CD4-positive, CD25-positive, alpha-beta regulatory T cell (primary cell): ENCODE data around the gene ELOVL7. TPM values are rescaled to one million over a fixed set of nuclear protein-coding genes. Genes with fewer than 3 reads are reported as not detected.

Experiments used
- ATAC-seq, 2 donors: fragments of 150-1000 bp; cut with Tn5 transposase; one replicate each; pipeline ENCODE4 v1.10.0; 2021; ENCODE audit warnings: low read depth in 2 of 2, moderate number of reproducible peaks in 2 of 2, moderate library complexity in 1 of 2
- DNase-seq, 3 donors: peaks; one replicate each; pipeline versions ENCODE4 v3.0.0 to v3.0.0-alpha.2; 2012 to 2022; ENCODE audit warnings: mixed read lengths in 1 of 3
- H3K27ac ChIP-seq: one replicate; pipeline ENCODE4 v1.7.0; 2013; ENCODE audit warnings: mild to moderate bottlenecking, low read length; ENCODE audit not compliant: insufficient read depth, poor library complexity, severe bottlenecking
- H3K27me3 ChIP-seq: one replicate; pipeline ENCODE4 v1.7.0; 2013; ENCODE audit warnings: low read length; ENCODE audit not compliant: control insufficient read depth, insufficient read depth
- H3K36me3 ChIP-seq: one replicate; pipeline ENCODE4 v1.7.0; 2013; ENCODE audit warnings: mild to moderate bottlenecking, low read length, moderate library complexity; ENCODE audit not compliant: control insufficient read depth, insufficient read depth
- H3K4me1 ChIP-seq: 2 replicates; pipeline ENCODE4 v1.7.0; 2013; ENCODE audit warnings: mild to moderate bottlenecking, low read length; ENCODE audit not compliant: insufficient read depth, control insufficient read depth, poor library complexity, severe bottlenecking
- H3K4me3 ChIP-seq: one replicate; pipeline ENCODE4 v1.7.0; 2013; ENCODE audit warnings: low read depth, mild to moderate bottlenecking, low read length, moderate library complexity
- H3K9me3 ChIP-seq, 2 experiments: 1 replicate in 1 of 2; 2 replicates in 1 of 2; pipeline ENCODE4 v1.7.0; 2013; ENCODE audit warnings: low read length in 2 of 2, mild to moderate bottlenecking in 1 of 2, moderate library complexity in 1 of 2; ENCODE audit not compliant: control insufficient read depth in 2 of 2
- H3K27ac Mint-ChIP-seq, 3 donors: one replicate each; pipeline ENCODE4 v1.8.0; 2020 to 2022; ENCODE audit warnings: mild to moderate bottlenecking in 3 of 3, mixed read lengths in 3 of 3, moderate library complexity in 2 of 3
- H3K27me3 Mint-ChIP-seq: one replicate; pipeline ENCODE4 v1.8.0; 2022; ENCODE audit warnings: mild to moderate bottlenecking, mixed read lengths
- H3K36me3 Mint-ChIP-seq: one replicate; pipeline ENCODE4 v1.8.0; 2020; ENCODE audit warnings: mixed read lengths
- H3K4me1 Mint-ChIP-seq, 4 donors: one replicate each; pipeline ENCODE4 v1.8.0; 2020 to 2022; ENCODE audit warnings: mixed read lengths in 4 of 4, mild to moderate bottlenecking in 1 of 4
- H3K4me3 Mint-ChIP-seq, 4 donors: one replicate each; pipeline ENCODE4 v1.8.0; 2020 to 2022; ENCODE audit warnings: mild to moderate bottlenecking in 4 of 4, mixed read lengths in 4 of 4, moderate library complexity in 3 of 4
- H3K9me3 Mint-ChIP-seq, 7 donors: one replicate each; pipeline ENCODE4 v1.8.0; 2020 to 2022; ENCODE audit warnings: mixed read lengths in 7 of 7, mild to moderate bottlenecking in 3 of 7, moderate library complexity in 2 of 7
- polyA plus RNA-seq, 4 donors: library from polyadenylated mRNA; unstranded; fragments of 300-500 nt; fragmentation: Illumina TruSeq; gene quantifications; one replicate each; pipeline ENCODE4 v1.2.3, GENCODE V29; 2021
- total RNA-seq: library from RNA; stranded (reverse); gene quantifications from one replicate; pipeline ENCODE4 v1.2.3, GENCODE V29; 2022

ELOVL7 gene
- total and polyA plus RNA-seq, 5 donors from 2014 or later, result 2.8 TPM; not detected in 4

GRCh38 chr5:60705144-60705543 lies 138.9 kb downstream of the ELOVL7 start:
- peaks cover 11% of the 10 kb centered on the region for H3K4me1 ChIP-seq
- no peaks in the 10 kb centered on the region for H3K36me3 Mint-ChIP-seq
- no peaks in the 10 kb centered on the region for H3K27me3 ChIP-seq
- H3K9me3 ChIP-seq, result no peaks in the 10 kb centered on the region
- no peak for ATAC-seq
- H3K4me3 Mint-ChIP-seq, result no peak overlapping the region
- no peak for DNase-seq
- peaks cover 0 to 2% (median 0%) of the 10 kb centered on the region in 7 donors for H3K9me3 Mint-ChIP-seq
- peaks cover 0 to 23% (median 12%) of the 10 kb centered on the region in 4 donors for H3K4me1 Mint-ChIP-seq
- H3K36me3 ChIP-seq, result no peaks in the 10 kb centered on the region
- H3K27ac Mint-ChIP-seq, result no peak overlapping the region
- H3K27me3 Mint-ChIP-seq, result peaks cover 47% of the 10 kb centered on the region
- H3K4me3 ChIP-seq, result no peak overlapping the region
- no peak overlapping the region for H3K27ac ChIP-seq

- Mint-ChIP-seq H3K4me3 (peak overlapping the region in 1 of 4 donors; percentile 10), H3K4me1 (peaks cover 3 to 30% (median 17%) of the 10 kb centered on the region in 4 donors), H3K27me3 (peaks cover 42% of the 10 kb centered on the region), H3K27ac (no peak overlapping the region), H3K9me3 (no peaks in the 10 kb centered on the region), H3K36me3 (no peaks in the 10 kb centered on the region)
- H3K36me3 ChIP-seq, result no peaks in the 10 kb centered on the region
- DNase-seq, result no peak
- H3K27me3 ChIP-seq, result no peaks in the 10 kb centered on the region
- H3K27ac ChIP-seq, result no peak overlapping the region
- H3K4me1 ChIP-seq, result peaks cover 17% of the 10 kb centered on the region
- ATAC-seq, result no peak
- H3K4me3 ChIP-seq, result no peak overlapping the region
- no peaks in the 10 kb centered on the region for H3K9me3 ChIP-seq
Measured at GRCh38 chr5:60703944-60704343, 140.1 kb downstream of the ELOVL7 start.

Other genes with a start within 250 kb of the ELOVL7 start
- gene DEPDC1B, start 144.1 kb downstream of the ELOVL7 start, total RNA-seq, result 2.0 TPM
- gene DEPDC1B, start 144.1 kb downstream of the ELOVL7 start, polyA plus RNA-seq, result 1 to 10 TPM in 3 of 4 donors, under 1 TPM in 1; 0.83 to 4.3 (median 1.8) TPM
- gene ERCC8, start 100.8 kb upstream of the ELOVL7 start, total RNA-seq, result 6.1 TPM
- 10 to 100 TPM; 10.2 to 16.2 (median 12.0) TPM for gene ERCC8, start 100.8 kb upstream of the ELOVL7 start, polyA plus RNA-seq
- 11.2 TPM for gene NDUFAF2, start 100.9 kb upstream of the ELOVL7 start, total RNA-seq
- gene NDUFAF2, start 100.9 kb upstream of the ELOVL7 start, polyA plus RNA-seq, result 10 to 100 TPM; 29.8 to 37.6 (median 35.4) TPM